B cell (primary cell): Measurements from ENCODE around the gene ADM5. TPM values are rescaled to one million over a fixed set of nuclear protein-coding genes. Genes with fewer than 3 reads are reported as not detected.

Experiments
- ATAC-seq: fragments of 200-7000 bp; cut with Tn5 transposase; one replicate; pipeline ENCODE4 v1.10.0; 2021; ENCODE audit warnings: low read depth, mild to moderate bottlenecking, moderate number of reproducible peaks, moderate library complexity
- CTCF ChIA-PET: fragments of 350-600 bp; sonication (Branson Sonifier 250); formaldehyde crosslinking; loops from one replicate; lab custom pipeline; 2021; ENCODE audit warnings: antibody characterized with exemption, inconsistent platforms; lab: Charles Lee
- POLR2A ChIA-PET: fragments of 350-600 bp; sonication (Branson Sonifier 250); formaldehyde crosslinking; loops from one replicate; lab custom pipeline; 2021; ENCODE audit warnings: antibody characterized with exemption; lab: Charles Lee
- DNase-seq: peaks from one replicate; pipeline ENCODE4 v3.0.0; 2013
- H2AFZ ChIP-seq: 2 replicates; pipeline ENCODE4 v1.6.1; 2012; ENCODE audit warnings: mild to moderate bottlenecking, low read depth, low read length; ENCODE audit not compliant: insufficient read depth, poor library complexity, severe bottlenecking
- H3K27ac ChIP-seq, 2 donors: 1 replicate in 1 of 2; 2 replicates in 1 of 2; pipeline ENCODE4 v1.5.1; 2012 to 2013; ENCODE audit warnings: low read length in 2 of 2, mild to moderate bottlenecking in 2 of 2, moderate library complexity in 1 of 2
- H3K27me3 ChIP-seq, 4 experiments: fragments of 200-600 bp in 1 of 4; sonication (generic) in 1 of 4; replicated peaks in 1 of 4; 1 replicate in 2 of 4; 2 replicates in 2 of 4; pipeline versions ENCODE4 v1.6.1 to v1.7.0; 2013 to 2016; ENCODE audit warnings: low read length in 3 of 4, mild to moderate bottlenecking in 2 of 4, mixed read lengths in 1 of 4, moderate library complexity in 1 of 4; ENCODE audit not compliant: insufficient read depth in 4 of 4, control insufficient read depth in 3 of 4; ENCODE audit errors: control extremely low read depth in 1 of 4
- H3K36me3 ChIP-seq, 2 experiments: replicated peaks in 1 of 2; 1 replicate in 1 of 2; 2 replicates in 1 of 2; pipeline versions ENCODE4 v1.6.1 to v1.7.1; 2013; ENCODE audit warnings: low read length in 1 of 2; ENCODE audit not compliant: insufficient read depth in 2 of 2, control insufficient read depth in 1 of 2; ENCODE audit errors: control extremely low read depth in 1 of 2, extremely low read depth in 1 of 2
- H3K4me1 ChIP-seq, 2 donors: fragments of 200-600 bp in 1 of 2; sonication (generic) in 1 of 2; 1 replicate in 1 of 2; 2 replicates in 1 of 2; pipeline versions ENCODE4 v1.5.1 to v1.6.1; 2013 to 2017; ENCODE audit warnings: low read length in 2 of 2; ENCODE audit not compliant: control insufficient read depth in 2 of 2, insufficient read depth in 2 of 2
- H3K4me2 ChIP-seq: replicated peaks from 2 replicates; pipeline ENCODE3; 2012; ENCODE audit warnings: mild to moderate bottlenecking, low read depth, low read length; ENCODE audit not compliant: poor library complexity, severe bottlenecking
- H3K4me3 ChIP-seq, 5 experiments: fragments of 200-600 bp in 1 of 5; sonication (generic) in 1 of 5; 1 replicate in 3 of 5; 2 replicates in 2 of 5; pipeline versions ENCODE4 v1.5.1 to v1.7.0; 2011 to 2016; ENCODE audit warnings: low read length in 4 of 5, mild to moderate bottlenecking in 4 of 5, low read depth in 2 of 5, control low read depth in 1 of 5, moderate library complexity in 1 of 5; ENCODE audit not compliant: insufficient read depth in 1 of 5; ENCODE audit errors: control extremely low read depth in 1 of 5, extremely low read depth in 1 of 5
- H3K79me2 ChIP-seq: fragments of 200-600 bp; sonication (generic); one replicate; pipeline ENCODE4 v1.6.0; 2016; ENCODE audit warnings: low read length; ENCODE audit not compliant: control insufficient read depth, insufficient read depth
- H3K9ac ChIP-seq: fragments of 200-600 bp; sonication (generic); 2 replicates; pipeline ENCODE4 v1.6.1; 2017; ENCODE audit warnings: mild to moderate bottlenecking, low read length, moderate library complexity
- H3K9me3 ChIP-seq, 3 donors: one replicate each; pipeline versions ENCODE4 v1.6.1 to v1.7.1; 2013; ENCODE audit warnings: low read length in 2 of 3; ENCODE audit not compliant: control insufficient read depth in 2 of 3, insufficient read depth in 1 of 3; ENCODE audit errors: control extremely low read depth in 1 of 3
- H4K20me1 ChIP-seq: 2 replicates; pipeline ENCODE4 v1.6.0; 2012; ENCODE audit warnings: mild to moderate bottlenecking, low read length; ENCODE audit not compliant: insufficient read depth, control insufficient read depth, poor library complexity, severe bottlenecking
- H3K27ac Mint-ChIP-seq: one replicate; pipeline ENCODE4 v1.8.0; 2021; ENCODE audit warnings: mixed read lengths
- H3K27me3 Mint-ChIP-seq: one replicate; pipeline ENCODE4 v1.8.0; 2021; ENCODE audit warnings: mixed read lengths
- H3K4me1 Mint-ChIP-seq: one replicate; pipeline ENCODE4 v1.8.0; 2021; ENCODE audit warnings: mixed read lengths
- H3K4me3 Mint-ChIP-seq: one replicate; pipeline ENCODE4 v1.8.0; 2021; ENCODE audit warnings: mixed read lengths
- H3K9me3 Mint-ChIP-seq: one replicate; pipeline ENCODE4 v1.8.0; 2022; ENCODE audit warnings: mixed read lengths; ENCODE audit not compliant: insufficient read depth
- CTCF ChIP-seq: fragments of 200-600 bp; IDR thresholded peaks from one replicate; pipeline ENCODE4 v1.8.0; 2022; ENCODE audit warnings: antibody characterized with exemption, mild to moderate bottlenecking
- EZH2 ChIP-seq: IDR thresholded peaks from 2 replicates; pipeline ENCODE4 v1.6.1; 2012; ENCODE audit warnings: borderline replicate concordance, low read depth, mild to moderate bottlenecking, moderate library complexity, low read length; ENCODE audit not compliant: insufficient read depth, poor library complexity, severe bottlenecking
- WGBS: methylation state at CpG from one replicate; pipeline ENCODE4 v1.1.5; 2013; ENCODE audit warnings: missing lambda C conversion rate; ENCODE audit not compliant: insufficient coverage; 5-methylcytosine and 5-hydroxymethylcytosine counted together
- intact Hi-C: fragments of 100-400 bp; cut with micrococcal nuclease; formaldehyde crosslinking; loops from one replicate; pipeline ENCODE4 v1.10.0; 2022
- polyA plus RNA-seq: library from polyadenylated mRNA; depleted of rRNA; stranded (reverse); fragments of >200 nt; gene quantifications from 2 replicates; pipeline ENCODE4 v1.2.3, GENCODE V29; 2012
- total RNA-seq, 2 donors: library from RNA; stranded (reverse); fragments of 120-200 nt in 1 of 2; gene quantifications; 1 replicate in 1 of 2; 2 replicates in 1 of 2; pipeline versions ENCODE4 v1.2.3 to v1.2.4, GENCODE V29; 2013 to 2022

ADM5 gene
- total and polyA plus RNA-seq, 2 donors (not counting 1 experiment from before 2014, with no cell fraction given), result 5.6 to 8.4 TPM

GRCh38 chr19:49684983-49685553 lies 4.3 kb upstream of the ADM5 start:
- no peak overlapping the region for H3K4me2 ChIP-seq
- H3K27me3 ChIP-seq, result peaks cover 0 to 8% (median 4%) of the 10 kb centered on the region in 4 experiments
- peaks cover 16 to 19% of the 10 kb centered on the region in 2 donors for H3K4me1 ChIP-seq
- H2AFZ ChIP-seq, result no peak overlapping the region
- H3K4me3 ChIP-seq, result no peak overlapping the region
- intact Hi-C loops, result no loop called here
- H3K36me3 ChIP-seq, result peaks cover 0 to 64% of the 10 kb centered on the region in 2 experiments
- H3K27ac ChIP-seq, result no peak overlapping the region
- no peak overlapping the region for H3K9ac ChIP-seq
- H4K20me1 ChIP-seq, result peaks cover 75% of the 10 kb centered on the region
- peaks cover 19% of the 10 kb centered on the region for H3K4me1 Mint-ChIP-seq
- 99% methylated on average over 13 of the region's 13 CpGs for WGBS
- no peak for ATAC-seq
- H3K9me3 ChIP-seq, result peaks cover 0 to 7% (median 0%) of the 10 kb centered on the region in 3 donors
- H3K4me3 Mint-ChIP-seq, result no peak overlapping the region
- peaks cover 32% of the 10 kb centered on the region for H3K79me2 ChIP-seq
- CTCF ChIA-PET, result interaction anchor here (1.3 to 1.4 kb wide), 3 partner anchors 9 to 182 kb away, joined by 3 to 5 read pairs (median 4); no protein-coding TSS in a partner anchor
- no peak for DNase-seq
- no peaks in the 10 kb centered on the region for H3K9me3 Mint-ChIP-seq
- no peak for TF ChIP-seq EZH2
- TF ChIP-seq CTCF, result no peak
- peaks cover 3% of the 10 kb centered on the region for H3K27me3 Mint-ChIP-seq
- no peak overlapping the region for H3K27ac Mint-ChIP-seq
- POLR2A ChIA-PET, result interaction anchor here (0.6 kb wide), 1 partner anchor 9 kb away, joined by 3 read pairs; no protein-coding TSS in a partner anchor

- ChIA-PET CTCF (interaction anchor here (1.3 to 1.4 kb wide), 3 partner anchors 10 to 183 kb away, joined by 3 to 5 read pairs (median 4); no protein-coding TSS in a partner anchor), POLR2A (interaction anchor here (0.6 kb wide), 1 partner anchor 10 kb away, joined by 3 read pairs; no protein-coding TSS in a partner anchor)
- H3K4me1 ChIP-seq, result peaks cover 17 to 19% of the 10 kb centered on the region in 2 donors
- Mint-ChIP-seq H3K4me1 (peaks cover 18% of the 10 kb centered on the region), H3K27me3 (peaks cover 10% of the 10 kb centered on the region), H3K4me3 (no peak overlapping the region), H3K9me3 (no peaks in the 10 kb centered on the region), H3K27ac (no peak overlapping the region)
- DNase-seq (no peak), ATAC-seq (no peak)
- H3K27me3 ChIP-seq, result peaks cover 0 to 16% (median 8%) of the 10 kb centered on the region in 4 experiments
- peaks cover 0 to 61% of the 10 kb centered on the region in 2 experiments for H3K36me3 ChIP-seq
- H4K20me1 ChIP-seq, result peaks cover 72% of the 10 kb centered on the region
- TF ChIP-seq EZH2, result no peak
- no peak for TF ChIP-seq CTCF
- no peak overlapping the region for H3K4me3 ChIP-seq
- peaks cover 24% of the 10 kb centered on the region for H3K79me2 ChIP-seq
- no peak overlapping the region for H3K27ac ChIP-seq
- H3K4me2 ChIP-seq, result no peak overlapping the region
- intact Hi-C loops, result no loop called here
- 95% methylated on average over 23 of the region's 23 CpGs for WGBS
- H3K9me3 ChIP-seq, result peaks cover 0 to 8% (median 0%) of the 10 kb centered on the region in 3 donors
- no peak overlapping the region for H3K9ac ChIP-seq
- no peak overlapping the region for H2AFZ ChIP-seq
Observed at GRCh38 chr19:49685845-49686332, 3.5 kb upstream of the ADM5 start.
